ENCODE results near the gene FAIM. TPM values are rescaled to one million over a fixed set of nuclear protein-coding genes. Genes with fewer than 3 reads are reported as not detected.

FAIM gene
- polyA plus RNA-seq, 3 donors: 0.96 to 3.7 (median 3.6) TPM

DNA sequence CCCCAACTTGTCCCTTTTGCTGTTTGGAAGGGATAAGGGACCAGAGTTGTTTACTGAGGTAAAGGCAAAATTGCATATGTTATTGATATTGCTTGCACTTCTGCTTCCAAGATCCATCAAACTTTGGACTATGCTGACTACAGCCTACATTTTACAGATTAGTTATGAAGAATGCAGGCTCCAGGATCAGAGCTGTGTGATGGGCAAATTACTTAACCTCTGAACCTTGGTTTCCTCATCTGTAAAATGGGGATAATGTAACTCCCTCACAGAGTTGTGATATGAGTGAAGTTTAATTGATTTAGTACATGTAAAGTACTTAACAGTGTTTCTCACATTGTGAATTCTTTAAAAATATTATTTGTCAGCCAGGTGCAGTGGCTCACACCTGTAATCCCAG, 15.9 kb downstream of the FAIM start:
- H4K20me1 ChIP-seq (ENCODE audit: insufficient read depth, low read length): no peaks in the 10 kb centered on the region
- DNase-seq: no peak
- no peak overlapping the region for H2AFZ ChIP-seq (ENCODE audit: insufficient read depth, low read depth, low read length, poor library complexity, severe bottlenecking)
- H3K27ac ChIP-seq (ENCODE audit: low read depth in 1 of 2, low read length in 2 of 2): no peak overlapping the region
- Mint-ChIP-seq H3K36me3 (no peaks in the 10 kb centered on the region), H3K9me3 (peaks cover 0 to 4% (median 0%) of the 10 kb centered on the region in 7 donors), H3K4me1 (no peaks in the 10 kb centered on the region), H3K4me3 (no peak overlapping the region), H3K27ac (no peak overlapping the region), H3K27me3 (ENCODE audit: low read depth in 3 of 3) (peaks cover 0 to 1% (median 0%) of the 10 kb centered on the region in 3 donors)
- no peaks in the 10 kb centered on the region for H3K9me3 ChIP-seq (replicated peaks in 1 of 2; ENCODE audit: control insufficient read depth in 1 of 2, insufficient read depth in 1 of 2, low read length in 2 of 2)
- no peaks in the 10 kb centered on the region for H3K79me2 ChIP-seq (ENCODE audit: insufficient read depth, low read length)
- no peaks in the 10 kb centered on the region for H3K4me1 ChIP-seq (ENCODE audit: control insufficient read depth in 1 of 2, insufficient read depth in 2 of 2, low read length in 2 of 2)
- no peaks in the 10 kb centered on the region for H3K27me3 ChIP-seq (ENCODE audit: control insufficient read depth in 2 of 2, insufficient read depth in 2 of 2, low read length in 2 of 2)
- no peak overlapping the region for H3K4me2 ChIP-seq (replicated peaks; ENCODE audit: extremely low read depth, low read length, poor library complexity, severe bottlenecking)
- H3K36me3 ChIP-seq (replicated peaks in 1 of 2; ENCODE audit: control insufficient read depth in 1 of 2, insufficient read depth in 2 of 2, low read length in 2 of 2): no peaks in the 10 kb centered on the region
- intact Hi-C loops (cut with micrococcal nuclease): no loop called here
- H3K4me3 ChIP-seq (replicated peaks in 1 of 3; ENCODE audit: low read depth in 2 of 3, low read length in 3 of 3): no peak overlapping the region
- TF ChIP-seq, protein P1, sequence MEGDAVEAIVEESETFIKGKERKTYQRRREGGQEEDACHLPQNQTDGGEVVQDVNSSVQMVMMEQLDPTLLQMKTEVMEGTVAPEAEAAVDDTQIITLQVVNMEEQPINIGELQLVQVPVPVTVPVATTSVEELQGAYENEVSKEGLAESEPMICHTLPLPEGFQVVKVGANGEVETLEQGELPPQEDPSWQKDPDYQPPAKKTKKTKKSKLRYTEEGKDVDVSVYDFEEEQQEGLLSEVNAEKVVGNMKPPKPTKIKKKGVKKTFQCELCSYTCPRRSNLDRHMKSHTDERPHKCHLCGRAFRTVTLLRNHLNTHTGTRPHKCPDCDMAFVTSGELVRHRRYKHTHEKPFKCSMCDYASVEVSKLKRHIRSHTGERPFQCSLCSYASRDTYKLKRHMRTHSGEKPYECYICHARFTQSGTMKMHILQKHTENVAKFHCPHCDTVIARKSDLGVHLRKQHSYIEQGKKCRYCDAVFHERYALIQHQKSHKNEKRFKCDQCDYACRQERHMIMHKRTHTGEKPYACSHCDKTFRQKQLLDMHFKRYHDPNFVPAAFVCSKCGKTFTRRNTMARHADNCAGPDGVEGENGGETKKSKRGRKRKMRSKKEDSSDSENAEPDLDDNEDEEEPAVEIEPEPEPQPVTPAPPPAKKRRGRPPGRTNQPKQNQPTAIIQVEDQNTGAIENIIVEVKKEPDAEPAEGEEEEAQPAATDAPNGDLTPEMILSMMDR (IDR thresholded peaks at IDR 0.05): no peak
- H3K9ac ChIP-seq (ENCODE audit: insufficient read depth, low read length, poor library complexity, severe bottlenecking): no peak overlapping the region

- H3K4me2 ChIP-seq (replicated peaks; ENCODE audit: extremely low read depth, low read length, poor library complexity, severe bottlenecking): no peak overlapping the region
- H3K9me3 ChIP-seq (replicated peaks in 1 of 2; ENCODE audit: control insufficient read depth in 1 of 2, insufficient read depth in 1 of 2, low read length in 2 of 2): no peaks in the 10 kb centered on the region
- DNase-seq: no peak
- H3K4me3 Mint-ChIP-seq: no peak overlapping the region
- peaks cover 0 to 1% (median 1%) of the 10 kb centered on the region in 3 donors for H3K27me3 Mint-ChIP-seq (ENCODE audit: low read depth in 3 of 3)
- H3K27me3 ChIP-seq (ENCODE audit: control insufficient read depth in 2 of 2, insufficient read depth in 2 of 2, low read length in 2 of 2): no peaks in the 10 kb centered on the region
- no peak overlapping the region for H2AFZ ChIP-seq (ENCODE audit: insufficient read depth, low read depth, low read length, poor library complexity, severe bottlenecking)
- H3K9ac ChIP-seq (ENCODE audit: insufficient read depth, low read length, poor library complexity, severe bottlenecking): no peak overlapping the region
- H3K4me1 ChIP-seq (ENCODE audit: control insufficient read depth in 1 of 2, insufficient read depth in 2 of 2, low read length in 2 of 2): no peaks in the 10 kb centered on the region
- no peak overlapping the region for H3K27ac Mint-ChIP-seq
- H3K36me3 ChIP-seq (replicated peaks in 1 of 2; ENCODE audit: control insufficient read depth in 1 of 2, insufficient read depth in 2 of 2, low read length in 2 of 2): no peaks in the 10 kb centered on the region
- no peaks in the 10 kb centered on the region for H4K20me1 ChIP-seq (ENCODE audit: insufficient read depth, low read length)
- H3K79me2 ChIP-seq (ENCODE audit: insufficient read depth, low read length): no peaks in the 10 kb centered on the region
- H3K36me3 Mint-ChIP-seq: no peaks in the 10 kb centered on the region
- no peak overlapping the region for H3K27ac ChIP-seq (ENCODE audit: low read depth in 1 of 2, low read length in 2 of 2)
- H3K4me1 Mint-ChIP-seq: no peaks in the 10 kb centered on the region
- TF ChIP-seq, protein P1 (IDR thresholded peaks at IDR 0.05): no peak
- H3K4me3 ChIP-seq (replicated peaks in 1 of 3; ENCODE audit: low read depth in 2 of 3, low read length in 3 of 3): no peak overlapping the region
- peaks cover 0 to 4% (median 0%) of the 10 kb centered on the region in 7 donors for H3K9me3 Mint-ChIP-seq
- intact Hi-C loops (cut with micrococcal nuclease): no loop called here
- WGBS (ENCODE audit: insufficient coverage): no CpG with 5 or more reads among the region's 3 CpGs
Observed at GRCh38 chr3:138625707-138626365, 17.3 kb downstream of the FAIM start.
